ENCODE results near the gene CYLC2. TPM values are rescaled to one million over a fixed set of nuclear protein-coding genes. Genes with fewer than 3 reads are reported as not detected.

CYLC2 gene
- total and polyA plus RNA-seq, 2 experiments from 2014 or later, result not detected

- no peaks in the 10 kb centered on the region for H3K27me3 ChIP-seq
- no peak for TF ChIP-seq EZH2phosphoT487 (IDR thresholded peaks at IDR 0.05; ENCODE audit: low read depth, severe bottlenecking, unreplicated experiment)
- TF ChIP-seq, protein P1, sequence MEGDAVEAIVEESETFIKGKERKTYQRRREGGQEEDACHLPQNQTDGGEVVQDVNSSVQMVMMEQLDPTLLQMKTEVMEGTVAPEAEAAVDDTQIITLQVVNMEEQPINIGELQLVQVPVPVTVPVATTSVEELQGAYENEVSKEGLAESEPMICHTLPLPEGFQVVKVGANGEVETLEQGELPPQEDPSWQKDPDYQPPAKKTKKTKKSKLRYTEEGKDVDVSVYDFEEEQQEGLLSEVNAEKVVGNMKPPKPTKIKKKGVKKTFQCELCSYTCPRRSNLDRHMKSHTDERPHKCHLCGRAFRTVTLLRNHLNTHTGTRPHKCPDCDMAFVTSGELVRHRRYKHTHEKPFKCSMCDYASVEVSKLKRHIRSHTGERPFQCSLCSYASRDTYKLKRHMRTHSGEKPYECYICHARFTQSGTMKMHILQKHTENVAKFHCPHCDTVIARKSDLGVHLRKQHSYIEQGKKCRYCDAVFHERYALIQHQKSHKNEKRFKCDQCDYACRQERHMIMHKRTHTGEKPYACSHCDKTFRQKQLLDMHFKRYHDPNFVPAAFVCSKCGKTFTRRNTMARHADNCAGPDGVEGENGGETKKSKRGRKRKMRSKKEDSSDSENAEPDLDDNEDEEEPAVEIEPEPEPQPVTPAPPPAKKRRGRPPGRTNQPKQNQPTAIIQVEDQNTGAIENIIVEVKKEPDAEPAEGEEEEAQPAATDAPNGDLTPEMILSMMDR (IDR thresholded peaks at IDR 0.05; ENCODE audit: poor library complexity), result no peak
- TF ChIP-seq EZH2 (IDR thresholded peaks at IDR 0.05; ENCODE audit: borderline replicate concordance), result no peak
- no peak overlapping the region for H3K4me3 ChIP-seq
- 60% methylated on average over 3 of the region's 3 CpGs for WGBS (ENCODE audit: low lambda C conversion rate, missing lambda C conversion rate)
- H3K27ac ChIP-seq, result no peak overlapping the region
- H4K20me1 ChIP-seq (ENCODE audit: insufficient read depth, poor library complexity, severe bottlenecking), result no peaks in the 10 kb centered on the region
- no peaks in the 10 kb centered on the region for H3K9me3 ChIP-seq (ENCODE audit: low read depth)
- H3K4me1 ChIP-seq (ENCODE audit: insufficient read depth), result no peaks in the 10 kb centered on the region
- no peak for DNase-seq (ENCODE audit: low spot score)
- H3K79me2 ChIP-seq, result no peaks in the 10 kb centered on the region
- H3K36me3 ChIP-seq (replicated peaks; ENCODE audit: insufficient read depth, low read depth), result no peaks in the 10 kb centered on the region
- H3K4me2 ChIP-seq, result no peak overlapping the region
- no peak overlapping the region for H2AFZ ChIP-seq
- no peaks in the 10 kb centered on the region for H3K9me2 ChIP-seq (replicated peaks; ENCODE audit: insufficient read depth)
Measured at GRCh38 chr9:103041961-103042360, 46.8 kb downstream of the CYLC2 start.

Small RNA genes lying within 50 kb of the gene (small RNA-seq; reads per million reads assigned to genes)
- not detected for gene AL589823.1

Data from hepatocyte (in vitro differentiated cells).